ENCODE measurements around the gene FAM237B. TPM values are rescaled to one million over a fixed set of nuclear protein-coding genes. Genes with fewer than 3 reads are reported as not detected.
A peak's percentile ranks its signal among the peaks of the same experiment; 100 is the strongest.

Gene FAM237B
- total and polyA plus RNA-seq, 4 donors: not detected

GRCh38 chr7:90272242-90272641, 48.9 kb downstream of the FAM237B start:
- no peaks in the 10 kb centered on the region for H3K27me3 ChIP-seq (ENCODE audit: control insufficient read depth in 4 of 4, insufficient read depth in 4 of 4, low read length in 3 of 4)
- no peaks in the 10 kb centered on the region for H3K36me3 ChIP-seq (ENCODE audit: control insufficient read depth in 4 of 4, insufficient read depth in 3 of 4, low read depth in 1 of 4, low read length in 3 of 4)
- 91% methylated on average over 2 of the region's 2 CpGs for WGBS
- TF ChIP-seq RXRA (IDR thresholded peaks at IDR 0.05) (no peak), HNF4G (IDR thresholded peaks at IDR 0.05) (no peak), SP1 (IDR thresholded peaks at IDR 0.05) (no peak)
- DNase-seq (ENCODE audit: low spot score): no peak
- H3K9ac ChIP-seq (ENCODE audit: low read depth in 1 of 2, low read length in 2 of 2): no peak overlapping the region
- H3K9me3 ChIP-seq (ENCODE audit: control insufficient read depth in 4 of 4, low read length in 3 of 4): no peaks in the 10 kb centered on the region
- no peak overlapping the region for H3K27ac ChIP-seq (ENCODE audit: low read depth in 1 of 2, low read length in 2 of 2)
- no peak overlapping the region for H3K4me3 ChIP-seq (ENCODE audit: low read depth in 1 of 3, low read length in 3 of 3)
- peaks cover 3 to 60% (median 30%) of the 10 kb centered on the region in 4 donors for H3K4me1 ChIP-seq (ENCODE audit: control insufficient read depth in 4 of 4, insufficient read depth in 4 of 4, low read length in 3 of 4)

GRCh38 chr7:90271753-90272152, 49.4 kb downstream of the FAM237B start:
- no peak for TF ChIP-seq HNF4A (conservative IDR thresholded peaks at IDR 0.05)
- TF ChIP-seq GABPA (IDR thresholded peaks at IDR 0.05 in 1 of 2, conservative IDR thresholded peaks at IDR 0.05 in 1 of 2): no peak
- no peak for TF ChIP-seq HNF4G (IDR thresholded peaks at IDR 0.05)
- no peak for TF ChIP-seq JUND (IDR thresholded peaks at IDR 0.05)
- no peak for TF ChIP-seq TAF1 (conservative IDR thresholded peaks at IDR 0.05)
- TF ChIP-seq RAD21 (IDR thresholded peaks at IDR 0.05): no peak
- TF ChIP-seq EGR1 (IDR thresholded peaks at IDR 0.05; ENCODE audit: low read depth in 2 of 2): no peak
- TF ChIP-seq FOXA1 (IDR thresholded peaks at IDR 0.05): no peak
- TF ChIP-seq MAX (IDR thresholded peaks at IDR 0.05): no peak
- no peak for TF ChIP-seq YY1 (IDR thresholded peaks at IDR 0.05)
- TF ChIP-seq CTCF (IDR thresholded peaks at IDR 0.05; ENCODE audit: low read depth, low read length, missing input control): no peak
- TF ChIP-seq FOXA2 (IDR thresholded peaks at IDR 0.05): no peak
- 57% methylated on average over 2 of the region's 2 CpGs for WGBS
- no peak overlapping the region for H3K27ac ChIP-seq (ENCODE audit: low read depth in 1 of 2, low read length in 2 of 2)

DNA sequence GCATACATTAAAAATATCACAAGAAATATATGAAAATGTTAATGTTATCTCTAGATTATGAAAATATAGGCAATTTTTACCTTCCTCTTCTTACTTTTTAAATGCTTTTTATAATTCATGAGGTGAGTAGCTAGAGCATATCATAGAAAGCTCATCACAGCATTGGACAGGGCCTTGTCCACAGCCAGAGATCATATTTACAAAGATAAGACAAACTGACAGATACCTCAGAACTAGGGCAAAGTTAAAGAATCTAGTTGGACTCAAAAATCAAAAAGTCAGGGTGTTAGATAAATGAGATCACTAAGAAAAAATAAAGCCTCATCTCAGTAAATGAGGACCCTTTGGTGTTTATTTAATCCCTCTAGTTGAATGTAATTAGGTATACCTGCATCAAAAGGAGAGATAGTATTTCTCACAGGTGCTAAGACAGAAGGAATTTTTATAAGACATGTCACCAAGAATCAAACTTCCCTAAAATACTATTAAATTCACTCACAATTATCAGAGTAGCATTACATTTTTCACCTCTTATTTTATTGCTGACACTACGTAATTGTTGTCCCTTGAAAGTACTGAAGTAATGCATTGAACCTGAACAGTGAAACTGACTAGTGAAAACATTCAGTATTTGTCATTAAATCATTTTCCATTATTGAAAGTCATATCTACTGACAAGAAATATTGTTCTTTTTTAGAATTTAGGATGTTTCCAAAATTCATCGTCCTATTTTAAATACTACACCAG, 50.5 kb downstream of the FAM237B start:
- TF ChIP-seq, protein P1, sequence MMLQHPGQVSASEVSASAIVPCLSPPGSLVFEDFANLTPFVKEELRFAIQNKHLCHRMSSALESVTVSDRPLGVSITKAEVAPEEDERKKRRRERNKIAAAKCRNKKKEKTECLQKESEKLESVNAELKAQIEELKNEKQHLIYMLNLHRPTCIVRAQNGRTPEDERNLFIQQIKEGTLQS (IDR thresholded peaks at IDR 0.05): no peak
- peak; percentile 44 to 69 for TF ChIP-seq HNF4A (conservative IDR thresholded peaks at IDR 0.05)
- peak; percentile 44 for TF ChIP-seq FOXA1 (IDR thresholded peaks at IDR 0.05)
- TF ChIP-seq RXRA (IDR thresholded peaks at IDR 0.05): peak; percentile 38 to 77
- no peak for TF ChIP-seq RAD21 (IDR thresholded peaks at IDR 0.05)
- TF ChIP-seq HNF4G (IDR thresholded peaks at IDR 0.05): no peak
- TF ChIP-seq FOXA2 (IDR thresholded peaks at IDR 0.05): peak; percentile 74
- TF ChIP-seq SP1 (IDR thresholded peaks at IDR 0.05): peak; percentile 45
- TF ChIP-seq REST (IDR thresholded peaks at IDR 0.05): peak; percentile 55
- TF ChIP-seq JUND (IDR thresholded peaks at IDR 0.05): peak in 1 of 2 donors; percentile 45
- H3K27me3 ChIP-seq (ENCODE audit: control insufficient read depth in 4 of 4, insufficient read depth in 4 of 4, low read length in 3 of 4): no peaks in the 10 kb centered on the region
- H3K4me3 ChIP-seq (ENCODE audit: low read depth in 1 of 3, low read length in 3 of 3): no peak overlapping the region
- H3K9me3 ChIP-seq (ENCODE audit: control insufficient read depth in 4 of 4, low read length in 3 of 4): no peaks in the 10 kb centered on the region
- no peak for DNase-seq (ENCODE audit: low spot score)
- H3K9ac ChIP-seq (ENCODE audit: low read depth in 1 of 2, low read length in 2 of 2): peak overlapping the region in 1 of 2 donors; percentile 47
- WGBS: 87% methylated on average over 2 of the region's 2 CpGs
- no peaks in the 10 kb centered on the region for H3K36me3 ChIP-seq (ENCODE audit: control insufficient read depth in 4 of 4, insufficient read depth in 3 of 4, low read depth in 1 of 4, low read length in 3 of 4)
- H3K27ac ChIP-seq (ENCODE audit: low read depth in 1 of 2, low read length in 2 of 2): peak overlapping the region; percentile 50 to 66
- H3K4me1 ChIP-seq (ENCODE audit: control insufficient read depth in 4 of 4, insufficient read depth in 4 of 4, low read length in 3 of 4): peaks cover 3 to 70% (median 35%) of the 10 kb centered on the region in 4 donors

More at GRCh38 chr7:90271753-90272152, 49.4 kb downstream of the FAM237B start:
- H3K9me3 ChIP-seq (ENCODE audit: control insufficient read depth in 4 of 4, low read length in 3 of 4): no peaks in the 10 kb centered on the region
- no peaks in the 10 kb centered on the region for H3K27me3 ChIP-seq (ENCODE audit: control insufficient read depth in 4 of 4, insufficient read depth in 4 of 4, low read length in 3 of 4)
- H3K4me1 ChIP-seq (ENCODE audit: control insufficient read depth in 4 of 4, insufficient read depth in 4 of 4, low read length in 3 of 4): peaks cover 3 to 65% (median 32%) of the 10 kb centered on the region in 4 donors
- no peak overlapping the region for H3K4me3 ChIP-seq (ENCODE audit: low read depth in 1 of 3, low read length in 3 of 3)
- H3K9ac ChIP-seq (ENCODE audit: low read depth in 1 of 2, low read length in 2 of 2): no peak overlapping the region
- no peak for DNase-seq (ENCODE audit: low spot score)
- H3K36me3 ChIP-seq (ENCODE audit: control insufficient read depth in 4 of 4, insufficient read depth in 3 of 4, low read depth in 1 of 4, low read length in 3 of 4): no peaks in the 10 kb centered on the region

Data from liver (tissue), 9 donors.